Mononuclear cell (primary cell): Measurements from ENCODE around the gene MGLL. TPM values are rescaled to one million over a fixed set of nuclear protein-coding genes. Genes with fewer than 3 reads are reported as not detected.

Experiments used
- H3K27me3 ChIP-seq: 2 replicates; pipeline ENCODE4 v1.6.0; 2011; ENCODE audit warnings: low read length, control low read depth; ENCODE audit not compliant: insufficient read depth
- H3K4me1 ChIP-seq: 2 replicates; pipeline ENCODE4 v1.5.1; 2011; ENCODE audit warnings: mild to moderate bottlenecking, low read length, control low read depth; ENCODE audit not compliant: insufficient read depth
- H3K4me3 ChIP-seq: 2 replicates; pipeline ENCODE4 v1.5.1; 2011; ENCODE audit warnings: mild to moderate bottlenecking, low read length, moderate library complexity
- H3K9me3 ChIP-seq: 2 replicates; pipeline ENCODE4 v1.5.1; 2011; ENCODE audit warnings: low read depth, mild to moderate bottlenecking, control low read depth, low read length
- total RNA-seq: library from RNA; depleted of rRNA; stranded (reverse); fragments of >200 nt; gene quantifications from one replicate; pipeline ENCODE4 v1.2.3, GENCODE V29; 2012

MGLL gene
- total RNA-seq, 1 donor = 10.7 TPM

- Histone ChIP-seq H3K9me3 (no peaks in the 10 kb centered on the region), H3K4me1 (peaks cover 76% of the 10 kb centered on the region), H3K4me3 (no peak overlapping the region), H3K27me3 (no peaks in the 10 kb centered on the region)
Observed at GRCh38 chr3:127676456-127676855, 145.9 kb downstream of the MGLL start.

- no peaks in the 10 kb centered on the region for H3K9me3 ChIP-seq
- no peaks in the 10 kb centered on the region for H3K27me3 ChIP-seq
- H3K4me1 ChIP-seq = peaks cover 77% of the 10 kb centered on the region
Observed at GRCh38 chr3:127675651-127676391, 146.5 kb downstream of the MGLL start.

GRCh38 chr3:127674790-127675189, 147.5 kb downstream of the MGLL start:
- Histone ChIP-seq H3K27me3 (no peaks in the 10 kb centered on the region), H3K4me3 (no peak overlapping the region), H3K9me3 (no peaks in the 10 kb centered on the region), H3K4me1 (peaks cover 74% of the 10 kb centered on the region)

More at GRCh38 chr3:127675651-127676391, 146.5 kb downstream of the MGLL start:
- H3K4me3 ChIP-seq = no peak overlapping the region

- Histone ChIP-seq H3K9me3 (no peaks in the 10 kb centered on the region), H3K4me1 (peaks cover 68% of the 10 kb centered on the region), H3K4me3 (peak overlapping the region; percentile 82), H3K27me3 (no peaks in the 10 kb centered on the region)
Observed at GRCh38 chr3:127674101-127674721, 148.1 kb downstream of the MGLL start.

GRCh38 chr3:127673191-127674100, 148.9 kb downstream of the MGLL start:
- H3K4me1 ChIP-seq = peaks cover 60% of the 10 kb centered on the region
- peak overlapping the region; percentile 82 for H3K4me3 ChIP-seq
- no peaks in the 10 kb centered on the region for H3K9me3 ChIP-seq
- H3K27me3 ChIP-seq = no peaks in the 10 kb centered on the region

- Histone ChIP-seq H3K27me3 (no peaks in the 10 kb centered on the region), H3K4me3 (peak within 1 kb of the TSS; percentile 82), H3K4me1 (peaks cover 52% of the 10 kb centered on the region), H3K9me3 (no peaks in the 10 kb centered on the region)
Observed at GRCh38 chr3:127672429-127673190, 149.7 kb downstream of the MGLL start, which contains the start of gene ABTB1. Gene ABTB1, plus strand, starts transcription at chr3:127672952. Its CDS starts 74 bp downstream, at chr3:127673026.

- Histone ChIP-seq H3K27me3 (no peaks in the 10 kb centered on the region), H3K9me3 (no peaks in the 10 kb centered on the region), H3K4me1 (peaks cover 43% of the 10 kb centered on the region), H3K4me3 (peak overlapping the region; percentile 70)
Observed at GRCh38 chr3:127671523-127672428, 150.5 kb downstream of the MGLL start.

GRCh38 chr3:127670761-127671522, 151.4 kb downstream of the MGLL start:
- Histone ChIP-seq H3K9me3 (no peaks in the 10 kb centered on the region), H3K4me3 (no peak overlapping the region), H3K4me1 (peaks cover 35% of the 10 kb centered on the region), H3K27me3 (no peaks in the 10 kb centered on the region)

- H3K9me3 ChIP-seq = no peaks in the 10 kb centered on the region
- no peak overlapping the region for H3K4me3 ChIP-seq
- H3K4me1 ChIP-seq = peaks cover 29% of the 10 kb centered on the region
- H3K27me3 ChIP-seq = no peaks in the 10 kb centered on the region
Observed at GRCh38 chr3:127670229-127670559, 152.1 kb downstream of the MGLL start.

- H3K4me1 ChIP-seq = peaks cover 24% of the 10 kb centered on the region
- H3K4me3 ChIP-seq = no peak overlapping the region
- H3K9me3 ChIP-seq = no peaks in the 10 kb centered on the region
- no peaks in the 10 kb centered on the region for H3K27me3 ChIP-seq
Observed at GRCh38 chr3:127669541-127670228, 152.6 kb downstream of the MGLL start.

GRCh38 chr3:127668906-127669305, 153.4 kb downstream of the MGLL start:
- Histone ChIP-seq H3K9me3 (no peaks in the 10 kb centered on the region), H3K4me3 (no peak overlapping the region), H3K27me3 (no peaks in the 10 kb centered on the region), H3K4me1 (peaks cover 17% of the 10 kb centered on the region)

- Histone ChIP-seq H3K4me3 (no peak overlapping the region), H3K9me3 (no peaks in the 10 kb centered on the region), H3K27me3 (no peaks in the 10 kb centered on the region)
Observed at GRCh38 chr3:127667119-127667681, 155.1 kb downstream of the MGLL start.

More at GRCh38 chr3:127667119-127667681, 155.1 kb downstream of the MGLL start:
- H3K4me1 ChIP-seq = peaks cover 9% of the 10 kb centered on the region
